Prostate gland (tissue), 2 donors: ENCODE data around the gene KRABD2.
"Not testable (repeated sequence)": the region's sequence is repeated elsewhere in the genome, so short reads cannot be mapped to it uniquely, and the experiment has no call there.

ENCODE experiments used
- DNase-seq: peaks from one replicate; pipeline ENCODE4 v3.0.0-alpha.2; 2019; ENCODE audit warnings: low spot score
- H3K27ac ChIP-seq, 2 donors: fragments of 200-600 bp; sonication (generic); 2 replicates each; pipeline ENCODE4 v1.5.1; 2017 to 2019
- H3K27me3 ChIP-seq: fragments of 200-600 bp; sonication (generic); replicated peaks from 2 replicates; pipeline ENCODE4 v1.5.1; 2019; ENCODE audit not compliant: insufficient read depth
- H3K36me3 ChIP-seq, 2 donors: fragments of 200-600 bp; sonication (generic); 1 replicate in 1 of 2; 2 replicates in 1 of 2; pipeline versions ENCODE4 v1.5.1 to v1.8.1; 2017 to 2019
- H3K4me1 ChIP-seq: fragments of 200-600 bp; sonication (generic); replicated peaks from 2 replicates; pipeline ENCODE4 v1.5.1; 2019
- H3K4me3 ChIP-seq, 2 donors: fragments of 200-600 bp; sonication (generic); 2 replicates each; pipeline ENCODE4 v1.5.1; 2017 to 2019
- H3K9me3 ChIP-seq: fragments of 200-600 bp; sonication (generic); 2 replicates; pipeline ENCODE4 v1.5.1; 2017
- CTCF ChIP-seq, 4 experiments: fragments of 200-600 bp in 2 of 4; fragments of 450-650 bp in 2 of 4; sonication (generic) in 2 of 4; IDR thresholded peaks; 1 replicate in 3 of 4; 2 replicates in 1 of 4; pipeline ENCODE4 v1.5.1; 2016 to 2019; ENCODE audit warnings: antibody characterized with exemption in 4 of 4, mild to moderate bottlenecking in 2 of 4, moderate library complexity in 2 of 4
- POLR2A ChIP-seq: fragments of 450-650 bp; IDR thresholded peaks from one replicate; pipeline ENCODE4 v1.6.1; 2016; ENCODE audit warnings: antibody characterized with exemption, mild to moderate bottlenecking
- POLR2AphosphoS5 ChIP-seq: sonication (generic); formaldehyde crosslinking; IDR thresholded peaks from one replicate; pipeline ENCODE4 v1.6.1; 2017; ENCODE audit warnings: antibody characterized with exemption
- WGBS: methylation state at CpG from one replicate; pipeline ENCODE4 v1.1.5; 2018; 5-methylcytosine and 5-hydroxymethylcytosine counted together
- intact Hi-C: fragments of 100-400 bp; cut with DNase I; formaldehyde crosslinking; loops from one replicate; pipeline ENCODE4 v1.14.2; 2022

The KRABD2 gene

GRCh38 chr17:8353736-8354135 is 22.8 kb downstream of the KRABD2 start:
- no peak for DNase-seq

GRCh38 chr17:8350339-8350738 is 26.2 kb downstream of the KRABD2 start:
- no peak for DNase-seq
- H3K4me3 ChIP-seq: no peak overlapping the region
- no peak for TF ChIP-seq CTCF (IDR thresholded peaks at IDR 0.05)
- TF ChIP-seq POLR2AphosphoS5: no peak
- TF ChIP-seq POLR2A: no peak
- no peaks in the 10 kb centered on the region for H3K4me1 ChIP-seq
- no peaks in the 10 kb centered on the region for H3K27me3 ChIP-seq
- intact Hi-C loops: no loop called here
- no peaks in the 10 kb centered on the region for H3K36me3 ChIP-seq
- no peaks in the 10 kb centered on the region for H3K9me3 ChIP-seq
- no peak overlapping the region for H3K27ac ChIP-seq
- WGBS: 83% methylated on average over 7 of the region's 7 CpGs

More at GRCh38 chr17:8353736-8354135, 22.8 kb downstream of the KRABD2 start:
- Histone ChIP-seq H3K4me3 (no peak overlapping the region), H3K4me1 (no peaks in the 10 kb centered on the region), H3K9me3 (no peaks in the 10 kb centered on the region), H3K27ac (no peak overlapping the region), H3K36me3 (no peaks in the 10 kb centered on the region), H3K27me3 (no peaks in the 10 kb centered on the region)
- WGBS: 89% methylated on average over 7 of the region's 7 CpGs
- intact Hi-C loops: no loop called here
- no peak for TF ChIP-seq POLR2AphosphoS5
- TF ChIP-seq CTCF (IDR thresholded peaks at IDR 0.05): no peak
- TF ChIP-seq POLR2A: no peak

GRCh38 chr17:8347001-8347400 is 29.5 kb downstream of the KRABD2 start:
- DNase-seq, H3K27me3 ChIP-seq, H3K4me1 ChIP-seq, H3K36me3 ChIP-seq, H3K4me3 ChIP-seq, H3K9me3 ChIP-seq, intact Hi-C loops: not testable (repeated sequence)
- WGBS: 69% methylated on average over 15 of the region's 25 CpGs
- H3K27ac ChIP-seq: peak overlapping the region in 1 of 2 donors; percentile 66

DNA sequence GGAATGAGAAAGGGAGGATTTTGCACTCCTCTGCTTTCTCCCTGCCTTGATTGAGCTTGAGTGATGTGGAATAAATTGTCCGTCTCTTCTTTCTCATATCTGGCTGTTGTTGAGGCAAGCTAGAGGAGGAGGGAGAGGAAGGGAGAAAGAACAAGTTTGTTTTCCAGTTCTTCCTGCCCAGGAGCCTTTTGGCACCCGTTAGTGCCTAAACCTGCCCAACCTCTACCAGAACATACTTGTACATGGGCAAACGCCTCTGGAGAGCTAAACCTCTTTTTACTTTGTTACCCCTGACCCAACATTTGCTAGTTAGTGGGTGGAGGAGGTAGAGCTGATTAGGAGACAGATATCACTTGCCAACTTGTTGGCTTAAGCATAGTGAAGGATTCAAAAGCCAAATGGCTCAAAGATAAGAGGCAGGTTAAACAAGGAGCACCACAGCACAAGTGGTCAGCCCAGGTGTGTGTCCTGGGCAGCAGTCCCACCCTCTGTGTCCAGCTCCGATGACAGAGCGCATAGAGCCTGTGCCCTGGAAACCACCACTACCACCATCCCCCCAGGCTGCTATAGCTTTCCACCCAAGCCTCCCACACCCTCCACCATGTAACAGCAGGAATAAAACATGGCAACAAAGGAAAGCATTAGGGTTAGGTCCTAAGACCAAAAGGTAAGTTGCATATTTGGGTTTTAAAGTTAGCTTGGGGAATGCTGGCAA is 30.4 kb downstream of the KRABD2 start:
- no peaks in the 10 kb centered on the region for H3K4me1 ChIP-seq

GRCh38 chr17:8345052-8345690 is 31.3 kb downstream of the KRABD2 start:
- no peaks in the 10 kb centered on the region for H3K36me3 ChIP-seq
- 58% methylated on average over 6 of the region's 6 CpGs for WGBS
- TF ChIP-seq CTCF (IDR thresholded peaks at IDR 0.05) (no peak), POLR2A (no peak), POLR2AphosphoS5 (no peak)

More for the DNA sequence above, 30.4 kb downstream of the KRABD2 start:
- H3K27ac ChIP-seq: peak overlapping the region; percentile 66 to 73
- intact Hi-C loops: no loop called here
- no peaks in the 10 kb centered on the region for H3K36me3 ChIP-seq
- H3K9me3 ChIP-seq: no peaks in the 10 kb centered on the region
- TF ChIP-seq CTCF (IDR thresholded peaks at IDR 0.05) (no peak), POLR2A (no peak), POLR2AphosphoS5 (peak; percentile 76)
- 34% methylated on average over 5 of the region's 5 CpGs for WGBS
- no peak overlapping the region for H3K4me3 ChIP-seq
- peak; percentile 74 for DNase-seq
- H3K27me3 ChIP-seq: no peaks in the 10 kb centered on the region

More at GRCh38 chr17:8345052-8345690, 31.3 kb downstream of the KRABD2 start:
- intact Hi-C loops: no loop called here
- Histone ChIP-seq H3K27ac (peak overlapping the region; percentile 66 to 73), H3K4me1 (no peaks in the 10 kb centered on the region), H3K27me3 (no peaks in the 10 kb centered on the region), H3K9me3 (no peaks in the 10 kb centered on the region), H3K4me3 (no peak overlapping the region)
- DNase-seq: no peak
